ENCODE measurements around the gene SNX25.
A peak's percentile ranks its signal among the peaks of the same experiment; 100 is the strongest.
"Not testable (repeated sequence)": the region's sequence is repeated elsewhere in the genome, so short reads cannot be mapped to it uniquely, and the experiment has no call there.

Gene SNX25

DNA sequence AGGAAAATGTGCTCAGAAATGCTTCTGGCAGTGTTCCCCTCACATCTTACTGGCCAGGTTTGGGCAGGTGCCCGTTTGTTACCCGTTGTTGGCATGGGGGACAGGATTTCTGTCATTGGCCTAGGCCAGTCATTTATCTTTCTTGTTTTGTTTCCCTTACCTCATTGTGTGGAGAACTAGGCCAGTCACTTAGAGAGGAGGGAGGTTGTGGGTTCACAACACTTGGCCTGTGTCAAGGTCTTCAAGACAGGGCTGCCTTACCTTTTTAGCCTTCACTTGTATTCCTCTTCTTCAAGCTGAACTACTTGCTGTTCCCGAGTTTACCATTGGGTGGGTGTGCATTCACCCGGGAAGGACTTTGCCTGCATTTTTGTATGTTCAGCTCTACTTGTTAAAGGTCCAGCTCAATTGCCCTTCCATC, 17.7 kb downstream of the SNX25 start:
- Histone ChIP-seq H3K36me3 (peaks cover 18% of the 10 kb centered on the region), H3K4me1 (no peaks in the 10 kb centered on the region), H4K20me1 (peaks cover 52% of the 10 kb centered on the region), H3K27me3 (no peaks in the 10 kb centered on the region), H3K9me3 (peaks cover 18% of the 10 kb centered on the region), H3K4me2 (no peak overlapping the region), H3K9ac (no peak overlapping the region), H3K27ac (no peak overlapping the region), H3K4me3 (no peak overlapping the region)
- TF ChIP-seq Cebpa-rat (IDR thresholded peaks at IDR 0.05): no peak

DNA sequence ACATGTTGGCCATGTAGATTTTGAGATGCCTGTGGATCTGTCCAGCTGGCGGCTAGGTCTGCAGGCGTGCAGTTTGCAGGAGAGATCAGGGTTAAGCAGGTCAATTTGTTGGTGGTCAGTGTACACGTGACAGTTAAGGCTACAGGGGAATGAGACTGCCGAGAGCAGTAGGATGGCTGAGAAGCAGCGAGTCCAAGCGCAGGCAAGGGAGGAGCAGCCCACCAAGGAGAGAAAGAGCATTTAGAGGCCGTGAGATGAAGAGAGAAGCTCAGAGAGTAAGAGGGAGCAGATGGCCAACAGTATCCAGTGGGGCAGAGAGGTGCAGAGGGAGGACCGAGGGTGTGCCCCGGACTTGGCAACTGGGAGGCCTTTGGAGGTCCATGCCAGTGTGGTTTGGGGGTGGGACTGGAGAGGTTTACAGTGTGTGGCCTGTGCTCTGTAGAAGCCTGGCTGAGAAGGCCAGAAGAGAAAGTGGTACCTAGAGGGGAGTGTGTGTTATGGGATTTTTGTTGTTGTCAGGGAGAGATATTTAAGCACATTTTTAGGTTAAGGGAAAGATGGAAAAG, 18.4 kb downstream of the SNX25 start:
- Histone ChIP-seq H3K36me3 (peaks cover 13% of the 10 kb centered on the region), H3K4me3 (no peak overlapping the region), H3K27ac (no peak overlapping the region), H3K4me1 (no peaks in the 10 kb centered on the region), H3K9ac (no peak overlapping the region), H3K27me3 (no peaks in the 10 kb centered on the region), H4K20me1 (peaks cover 59% of the 10 kb centered on the region), H3K9me3 (peaks cover 12% of the 10 kb centered on the region), H3K4me2 (no peak overlapping the region)
- TF ChIP-seq Cebpa-rat (IDR thresholded peaks at IDR 0.05): no peak

- H3K36me3 ChIP-seq: peaks cover 4% of the 10 kb centered on the region; the same call in 1 of the 2 replicates
- peaks cover 62% of the 10 kb centered on the region for H4K20me1 ChIP-seq
- TF ChIP-seq Cebpa-rat (IDR thresholded peaks at IDR 0.05): no peak
- H3K4me2 ChIP-seq: no peak overlapping the region
- H3K27me3 ChIP-seq: no peaks in the 10 kb centered on the region
- no peaks in the 10 kb centered on the region for H3K4me1 ChIP-seq
- no peak overlapping the region for H3K9ac ChIP-seq
- no peaks in the 10 kb centered on the region for H3K9me3 ChIP-seq
- H3K4me3 ChIP-seq: no peak overlapping the region
- H3K27ac ChIP-seq: no peak overlapping the region
These were observed 19.8 kb downstream of the SNX25 start for GRCh38 chr4:185229021-185229818.

GRCh38 chr4:185232370-185232769, 23.0 kb downstream of the SNX25 start:
- H3K4me3 ChIP-seq: no peak overlapping the region
- TF ChIP-seq Cebpa-rat (IDR thresholded peaks at IDR 0.05): no peak
- H3K9me3 ChIP-seq: no peaks in the 10 kb centered on the region
- H3K27ac ChIP-seq: no peak overlapping the region
- no peak overlapping the region for H3K4me2 ChIP-seq
- H3K27me3 ChIP-seq: no peaks in the 10 kb centered on the region
- H3K36me3 ChIP-seq: peaks cover 13% of the 10 kb centered on the region; the same call in 1 of the 2 replicates
- H3K4me1 ChIP-seq: peaks cover 6% of the 10 kb centered on the region
- no peak overlapping the region for H3K9ac ChIP-seq
- H4K20me1 ChIP-seq: peaks cover 51% of the 10 kb centered on the region

DNA sequence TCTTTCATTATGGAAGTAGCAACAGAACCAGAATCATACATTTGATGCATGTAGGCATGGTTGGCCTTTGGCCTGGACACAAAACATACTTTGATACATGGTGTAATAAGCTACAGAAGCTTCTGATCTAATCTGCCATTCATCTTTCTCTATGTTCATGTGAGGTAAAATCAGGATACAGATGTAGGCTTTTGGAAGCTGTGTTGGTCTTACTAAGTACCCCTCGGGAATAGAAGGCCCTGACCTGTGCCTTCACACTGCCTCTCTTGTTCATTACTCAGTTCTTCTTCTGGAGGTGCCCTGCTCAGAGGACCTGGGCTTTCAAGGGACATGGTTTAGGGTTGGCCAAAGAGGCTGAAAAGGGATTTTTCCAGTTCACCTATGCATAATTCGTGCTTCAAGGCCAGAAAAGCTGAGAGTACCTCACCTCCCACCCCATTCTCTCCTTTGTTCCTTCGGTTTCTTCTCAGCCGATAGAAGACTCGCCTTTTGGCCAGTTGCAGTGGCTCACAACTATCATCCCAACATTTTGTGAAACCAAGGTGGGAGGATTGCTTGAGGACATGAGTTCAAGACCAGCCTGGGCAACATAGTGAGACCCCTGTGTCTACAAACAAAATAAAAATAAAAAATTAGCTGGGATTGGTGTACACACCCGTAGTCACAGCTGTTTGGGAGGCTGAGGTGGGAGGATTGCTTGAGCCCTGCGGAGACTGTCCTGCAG, 25.9 kb downstream of the SNX25 start:
- Histone ChIP-seq H3K27me3 (no peaks in the 10 kb centered on the region), H3K27ac (no peak overlapping the region), H3K9ac (no peak overlapping the region), H3K4me2 (no peak overlapping the region), H3K4me3 (no peak overlapping the region), H4K20me1 (peaks cover 25% of the 10 kb centered on the region; the same call in 1 of the 2 replicates), H3K36me3 (peaks cover 22% of the 10 kb centered on the region), H3K9me3 (peaks cover 19% of the 10 kb centered on the region), H3K4me1 (peaks cover 7% of the 10 kb centered on the region)
- TF ChIP-seq Cebpa-rat (IDR thresholded peaks at IDR 0.05): no peak

DNA sequence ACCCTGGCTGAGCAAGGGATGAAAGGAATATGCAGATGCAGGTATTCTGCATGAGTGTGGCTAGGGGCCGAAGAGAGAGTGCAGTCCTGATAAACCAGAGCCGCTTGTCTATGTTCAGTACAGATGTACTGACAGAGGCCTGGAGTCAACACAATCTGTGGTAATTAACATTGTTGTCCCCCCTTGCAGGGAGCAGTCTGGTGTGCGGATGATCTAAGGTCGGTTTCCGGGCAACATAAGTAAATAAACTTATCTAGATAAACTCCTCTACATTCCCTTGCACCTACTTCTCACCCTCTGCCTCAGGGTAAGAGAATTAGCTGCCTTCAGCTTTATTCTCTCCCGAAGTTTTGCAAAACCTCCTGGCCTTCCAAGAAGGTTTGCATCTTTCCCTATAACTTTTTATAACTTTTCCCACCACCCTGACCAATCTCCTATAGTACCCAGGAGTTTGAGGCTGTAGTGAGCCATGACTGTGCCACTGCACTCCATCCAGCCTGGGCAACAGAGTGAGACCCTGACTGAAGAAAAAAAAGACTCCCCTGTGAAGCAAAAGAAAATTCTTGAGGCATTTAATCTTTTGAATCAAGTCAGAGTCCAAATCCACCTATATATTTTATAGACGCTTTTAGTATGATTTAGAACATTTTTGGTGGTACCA, 26.6 kb downstream of the SNX25 start:
- no peak overlapping the region for H3K4me2 ChIP-seq
- no peak overlapping the region for H3K9ac ChIP-seq
- H4K20me1 ChIP-seq: peaks cover 25% of the 10 kb centered on the region; the same call in 1 of the 2 replicates
- no peak overlapping the region for H3K27ac ChIP-seq
- H3K4me3 ChIP-seq: no peak overlapping the region
- peaks cover 7% of the 10 kb centered on the region for H3K4me1 ChIP-seq
- peaks cover 19% of the 10 kb centered on the region for H3K9me3 ChIP-seq
- no peaks in the 10 kb centered on the region for H3K27me3 ChIP-seq
- TF ChIP-seq Cebpa-rat (IDR thresholded peaks at IDR 0.05): no peak
- H3K36me3 ChIP-seq: peaks cover 22% of the 10 kb centered on the region

DNA sequence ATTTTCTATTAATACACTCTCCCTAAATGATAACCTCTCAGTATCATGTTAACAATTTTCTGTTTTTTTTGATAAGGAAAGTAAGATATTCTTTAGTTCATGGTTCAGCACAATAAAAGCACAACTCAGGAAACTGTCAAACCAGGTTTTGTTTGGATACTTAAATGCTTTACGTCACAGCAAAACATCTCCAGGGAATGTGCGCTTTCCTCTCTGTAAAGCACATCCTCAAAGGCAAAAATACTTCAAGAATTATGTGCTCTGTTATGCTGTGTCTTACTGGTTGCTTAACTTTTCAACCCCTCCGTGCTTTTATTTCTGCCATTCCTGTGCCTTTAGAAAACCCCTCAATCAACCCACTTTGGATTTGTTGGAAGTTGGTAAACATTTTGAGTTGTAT, 27.8 kb downstream of the SNX25 start:
- Histone ChIP-seq H3K9ac (no peak overlapping the region), H3K4me3 (no peak overlapping the region), H3K27me3 (no peaks in the 10 kb centered on the region), H3K36me3 (peaks cover 22% of the 10 kb centered on the region), H3K4me1 (peaks cover 7% of the 10 kb centered on the region), H4K20me1 (peaks cover 22% of the 10 kb centered on the region; the same call in 1 of the 2 replicates), H3K4me2 (peak overlapping the region; percentile 17; the same call in 1 of the 2 replicates), H3K9me3 (peaks cover 25% of the 10 kb centered on the region), H3K27ac (no peak overlapping the region)
- no peak for TF ChIP-seq Cebpa-rat (IDR thresholded peaks at IDR 0.05)

GRCh38 chr4:185238215-185238681, 28.9 kb downstream of the SNX25 start:
- Histone ChIP-seq H3K4me2 (no peak overlapping the region), H3K4me3 (no peak overlapping the region), H3K27ac (no peak overlapping the region), H3K4me1 (peaks cover 7% of the 10 kb centered on the region), H3K9ac (no peak overlapping the region), H3K9me3 (peaks cover 30% of the 10 kb centered on the region), H3K36me3 (peaks cover 22% of the 10 kb centered on the region), H3K27me3 (no peaks in the 10 kb centered on the region), H4K20me1 (peaks cover 12% of the 10 kb centered on the region; the same call in 1 of the 2 replicates)
- TF ChIP-seq Cebpa-rat (IDR thresholded peaks at IDR 0.05): no peak

- peaks cover 30% of the 10 kb centered on the region for H3K9me3 ChIP-seq
- H3K36me3 ChIP-seq: peaks cover 22% of the 10 kb centered on the region
- no peak for TF ChIP-seq Cebpa-rat (IDR thresholded peaks at IDR 0.05)
- peaks cover 12% of the 10 kb centered on the region; the same call in 1 of the 2 replicates for H4K20me1 ChIP-seq
- no peak overlapping the region for H3K9ac ChIP-seq
- H3K27ac ChIP-seq: no peak overlapping the region
- H3K4me1 ChIP-seq: peaks cover 7% of the 10 kb centered on the region
- no peak overlapping the region for H3K4me2 ChIP-seq
- no peaks in the 10 kb centered on the region for H3K27me3 ChIP-seq
- no peak overlapping the region for H3K4me3 ChIP-seq
These were observed 29.4 kb downstream of the SNX25 start for GRCh38 chr4:185238750-185239149.

DNA sequence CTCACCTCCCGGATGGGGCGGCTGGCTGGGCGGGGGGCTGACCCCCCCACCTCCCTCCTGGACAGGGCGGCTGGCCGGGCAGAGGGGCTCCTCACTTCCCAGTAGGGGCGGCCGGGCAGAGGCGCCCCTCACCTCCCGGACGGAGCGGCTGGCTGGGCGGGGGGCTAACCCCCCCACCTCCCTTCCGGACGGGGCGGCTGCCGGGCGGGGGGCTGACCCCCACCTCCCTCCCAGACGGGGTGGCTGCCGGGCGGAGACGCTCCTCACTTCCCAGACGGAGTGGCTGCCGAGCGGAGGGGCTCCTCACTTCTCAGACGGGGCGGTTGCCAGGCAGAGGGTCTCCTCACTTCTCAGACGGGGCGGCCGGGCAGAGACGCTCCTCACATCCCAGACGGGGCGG, 31.1 kb downstream of the SNX25 start:
- not testable (repeated sequence) for H3K4me2 ChIP-seq, H3K4me1 ChIP-seq, H3K9ac ChIP-seq, H3K4me3 ChIP-seq, H3K27ac ChIP-seq, H4K20me1 ChIP-seq, H3K27me3 ChIP-seq
- H3K36me3 ChIP-seq: peaks cover 20% of the 10 kb centered on the region
- peaks cover 30% of the 10 kb centered on the region for H3K9me3 ChIP-seq

All from BLaER1 (cell line).